NCI-H1092 (cell line): ENCODE measurements around the gene TINCR.

Source experiments
- DNase-seq: peaks from one replicate; lab custom pipeline; 2025; lab: John Stamatoyannopoulos, UW

The TINCR gene

GRCh38 chr19:5588906-5589676, 21.3 kb upstream of the TINCR start:
- no peak for DNase-seq

- no peak for DNase-seq
Observed at GRCh38 chr19:5588441-5588840, 20.7 kb upstream of the TINCR start.

- no peak for DNase-seq
Observed at GRCh38 chr19:5587661-5588060, 19.9 kb upstream of the TINCR start.

GRCh38 chr19:5587071-5587455, 19.3 kb upstream of the TINCR start:
- no peak for DNase-seq

GRCh38 chr19:5586300-5587070, 18.7 kb upstream of the TINCR start:
- DNase-seq, result no peak

- no peak for DNase-seq
Observed at GRCh38 chr19:5585461-5586299, 17.9 kb upstream of the TINCR start.

- DNase-seq, result peak; percentile 59
Observed at GRCh38 chr19:5580161-5580571, 12.4 kb upstream of the TINCR start.

GRCh38 chr19:5579697-5580096, 11.9 kb upstream of the TINCR start:
- DNase-seq, result no peak

GRCh38 chr19:5579286-5579685, 11.5 kb upstream of the TINCR start:
- no peak for DNase-seq

GRCh38 chr19:5578097-5578846, 10.5 kb upstream of the TINCR start:
- DNase-seq, result peak; percentile 24

- no peak for DNase-seq
Observed at GRCh38 chr19:5575590-5575989, 7.8 kb upstream of the TINCR start.

- no peak for DNase-seq
Observed at GRCh38 chr19:5572556-5573286, 5.0 kb upstream of the TINCR start.

- DNase-seq, result no peak
Observed at GRCh38 chr19:5571777-5572176, 4.0 kb upstream of the TINCR start.

GRCh38 chr19:5567970-5568407, 236 bp upstream of the TINCR start:
- DNase-seq, result no peak

GRCh38 chr19:5564930-5565329, 2.8 kb downstream of the TINCR start:
- no peak for DNase-seq

- DNase-seq, result no peak
Observed at GRCh38 chr19:5563935-5564612, 3.7 kb downstream of the TINCR start.

GRCh38 chr19:5563008-5563431, 4.7 kb downstream of the TINCR start:
- DNase-seq, result no peak

- no peak for DNase-seq
Observed at GRCh38 chr19:5562280-5562679, 5.5 kb downstream of the TINCR start.

- DNase-seq, result no peak
Observed at GRCh38 chr19:5561559-5561958, 6.2 kb downstream of the TINCR start.

- DNase-seq, result no peak
Observed at GRCh38 chr19:5560156-5560555, 7.6 kb downstream of the TINCR start.

- no peak for DNase-seq
Observed at GRCh38 chr19:5559804-5560133, 8.0 kb downstream of the TINCR start.
